ENCODE data around the gene DISC1.
"Not testable (repeated sequence)": the region's sequence is repeated elsewhere in the genome, so short reads cannot be mapped to it uniquely, and the experiment has no call there.

The DISC1 gene

DNA sequence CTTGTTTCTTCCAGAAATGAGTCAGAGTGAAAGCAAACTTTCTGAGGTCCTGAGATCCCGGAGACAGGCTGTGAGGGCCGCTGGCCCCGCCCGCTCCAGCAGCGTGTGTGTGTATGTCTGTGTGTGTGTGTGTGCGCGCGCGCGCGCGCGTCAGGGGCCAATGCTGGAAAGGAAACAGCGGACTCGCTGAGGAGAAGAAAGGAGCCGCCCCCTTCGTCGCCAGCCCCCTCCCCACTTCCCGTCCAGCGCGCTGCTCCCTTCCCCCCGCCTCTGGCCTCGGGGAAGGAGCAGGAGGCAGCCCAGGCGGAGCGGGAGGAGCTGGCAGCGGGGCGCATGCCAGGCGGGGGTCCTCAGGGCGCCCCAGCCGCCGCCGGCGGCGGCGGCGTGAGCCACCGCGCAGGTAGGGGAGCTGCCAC is at the start of gene DISC1:
Gene DISC1 (plus strand): TSS at position 256 of the 416 bp plus-strand sequence. CDS start 78 bp downstream, at position 334.
- DNase-seq (ENCODE audit: low spot score), result peak; percentile 86

DNA sequence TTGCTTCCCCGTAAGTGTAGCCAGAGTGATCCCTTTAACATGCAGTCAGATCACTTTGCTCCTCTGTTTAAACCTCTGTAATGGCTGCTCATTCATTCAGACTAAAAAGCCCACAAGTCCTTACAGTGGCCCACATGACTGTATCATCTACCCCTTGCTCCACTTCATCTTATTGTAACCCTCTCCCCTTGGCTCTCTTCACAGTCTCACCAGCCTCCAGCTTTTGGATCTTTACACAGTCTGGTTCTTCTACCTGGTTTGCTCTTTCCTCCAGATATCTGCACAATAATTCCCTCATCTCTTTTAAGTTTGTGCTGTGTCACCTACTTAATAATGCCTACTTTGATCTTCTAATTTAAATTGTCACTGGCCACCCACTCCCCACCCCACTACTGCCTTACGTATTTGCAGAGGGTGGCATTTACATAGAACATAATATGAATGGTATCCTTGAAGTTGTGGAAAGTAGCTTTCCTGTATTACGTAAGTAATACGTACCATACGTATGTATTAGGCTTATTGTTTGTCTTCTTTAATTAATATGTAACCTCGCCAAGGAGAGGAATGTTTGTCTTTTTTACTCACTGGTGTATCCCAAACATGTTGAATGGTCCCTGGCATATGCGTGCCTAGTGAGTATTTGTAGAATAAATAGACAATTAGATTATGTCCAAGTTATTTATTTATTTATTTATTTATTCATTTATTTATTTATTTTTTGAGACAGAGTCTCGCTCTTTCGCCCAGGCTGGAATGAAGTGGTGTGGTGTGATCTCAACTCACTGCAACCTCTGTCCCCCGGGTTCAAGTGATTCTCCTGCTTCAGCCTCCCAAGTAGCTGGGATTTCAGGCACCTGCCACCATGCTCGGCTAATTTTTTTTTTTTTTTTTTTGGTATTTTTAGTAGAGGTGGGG is 49.5 kb upstream of the DISC1 start:
- no peak for DNase-seq (ENCODE audit: low spot score)

DNA sequence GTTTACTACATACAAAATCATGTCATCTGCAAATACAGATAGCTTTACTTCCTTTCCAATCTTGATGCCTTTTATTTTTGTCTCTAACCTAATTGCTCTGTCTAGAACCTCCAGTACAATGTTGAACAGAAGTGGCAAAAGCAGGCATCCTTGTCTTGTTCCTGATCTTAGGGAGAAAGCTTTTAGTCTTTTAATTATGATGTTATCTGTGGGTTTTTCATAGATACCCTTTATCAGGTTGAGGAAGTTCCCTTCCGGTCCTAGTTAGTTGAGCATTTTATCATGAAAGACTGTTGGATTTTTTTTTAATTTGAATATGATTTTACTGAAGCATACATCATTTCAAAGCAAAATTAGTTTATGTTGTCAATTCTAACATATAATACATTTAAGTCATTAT is 45.7 kb upstream of the DISC1 start:
- no peak for DNase-seq (ENCODE audit: low spot score)

DNA sequence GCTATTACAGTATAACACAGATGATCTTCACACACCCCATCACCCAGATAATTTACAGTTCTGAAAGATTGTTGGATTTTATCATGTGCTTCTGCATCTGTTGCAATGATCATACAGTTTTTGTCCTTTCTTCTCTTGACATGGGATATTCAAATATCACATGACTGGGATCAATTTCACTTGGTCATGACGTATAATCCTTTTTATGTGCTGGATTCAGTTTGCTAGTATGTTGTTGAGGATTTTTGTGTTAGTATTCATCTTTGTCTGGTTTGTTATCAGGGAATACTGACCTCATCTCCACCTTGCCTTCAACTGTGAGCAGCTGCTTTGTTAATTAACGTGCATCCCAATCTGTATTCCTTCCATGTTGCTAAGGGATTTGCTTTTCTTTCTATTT is 44.7 kb upstream of the DISC1 start:
- no peak for DNase-seq (ENCODE audit: low spot score)

DNA sequence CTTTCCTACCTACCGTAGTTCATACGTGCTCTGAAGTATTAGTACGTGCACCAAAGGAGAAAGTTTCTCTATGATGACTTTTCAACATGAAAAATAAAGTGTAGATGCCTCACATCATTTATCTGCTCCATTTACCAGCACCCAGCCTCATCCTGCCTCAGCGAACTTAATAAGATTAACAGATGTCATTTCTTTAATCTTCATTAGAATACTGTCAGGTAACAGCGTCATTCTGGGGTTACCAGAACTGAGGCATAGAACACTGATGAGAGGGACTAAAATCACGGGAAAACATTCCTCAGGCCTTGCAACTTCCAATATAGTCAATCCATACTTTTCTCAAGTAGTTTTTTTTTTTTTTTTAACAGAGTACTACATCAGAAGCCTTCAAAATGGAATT is 43.2 kb upstream of the DISC1 start:
- DNase-seq (ENCODE audit: low spot score), result no peak

DNA sequence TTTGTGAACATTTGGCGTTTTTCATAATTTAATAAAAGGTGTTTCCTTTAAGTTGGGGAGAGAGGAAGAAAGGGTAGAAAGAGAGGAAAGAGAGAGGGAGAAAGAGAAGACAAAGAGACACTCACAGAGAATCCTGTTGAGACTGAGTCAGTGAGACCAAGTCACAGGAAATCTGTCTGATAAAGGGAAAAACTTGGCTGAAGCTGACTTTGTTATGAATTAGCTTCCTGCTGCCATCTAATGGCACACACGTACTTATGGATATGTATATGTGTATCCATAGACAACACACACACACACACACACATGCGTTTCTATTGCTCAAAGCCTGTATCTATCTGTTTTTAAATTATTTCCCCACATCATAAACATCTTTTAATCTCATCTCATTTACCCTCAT is 42.5 kb upstream of the DISC1 start:
- DNase-seq (ENCODE audit: low spot score), result peak; percentile 53

DNA sequence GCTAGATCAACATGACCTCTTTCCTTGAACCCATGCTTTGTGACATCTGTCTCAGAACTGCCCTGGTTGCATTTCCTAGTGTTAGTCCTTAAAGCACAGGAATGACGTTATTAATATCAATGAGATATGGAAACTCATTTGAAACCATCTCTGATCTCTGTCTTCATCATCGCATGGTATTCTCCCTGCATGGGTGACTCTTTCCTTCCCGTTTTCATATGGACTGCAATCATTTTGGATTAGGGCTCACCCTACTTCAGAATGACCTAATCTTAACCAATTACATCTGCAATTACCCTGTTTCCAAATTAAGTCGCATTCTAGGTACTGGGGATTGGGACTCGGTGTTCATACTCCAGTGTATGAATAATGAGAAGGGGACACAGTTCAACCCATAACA is 41.7 kb upstream of the DISC1 start:
- DNase-seq (ENCODE audit: low spot score), result no peak

DNA sequence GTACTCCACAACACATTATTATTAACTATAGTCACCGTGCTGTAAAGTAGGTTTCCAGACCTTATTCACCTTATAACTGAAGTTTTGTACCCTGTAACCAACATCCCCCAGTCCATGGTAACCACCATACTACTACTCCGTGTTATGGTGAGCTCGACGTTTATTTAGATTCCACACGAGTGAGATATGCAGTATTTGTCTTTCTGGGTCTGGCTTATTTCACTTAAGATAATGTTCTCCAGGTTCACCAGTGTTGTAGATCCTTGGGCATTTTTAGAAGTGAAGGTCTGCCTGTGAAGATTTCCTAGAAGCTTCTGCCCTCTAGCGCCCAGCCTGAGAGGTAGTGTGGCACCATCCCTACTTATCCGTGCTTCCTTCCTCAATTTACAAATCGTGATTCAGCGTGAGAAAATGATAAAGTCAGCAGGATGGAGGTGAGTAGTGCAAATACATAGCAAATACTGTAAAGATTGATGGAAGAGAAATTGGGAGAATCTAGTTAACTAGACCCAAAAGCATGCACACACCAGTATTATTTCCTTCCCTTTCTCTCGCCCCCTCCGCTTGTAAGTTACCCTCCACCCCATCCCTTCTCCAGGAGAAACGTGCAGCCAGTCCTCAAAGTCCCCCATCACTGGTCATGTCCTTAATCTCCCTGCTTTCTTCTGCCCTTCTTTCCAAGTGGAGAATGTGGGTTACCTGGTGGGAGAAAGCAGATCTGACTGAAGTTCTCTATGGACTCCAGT is 36.0 kb upstream of the DISC1 start:
- DNase-seq (ENCODE audit: low spot score), result peak; percentile 73

DNA sequence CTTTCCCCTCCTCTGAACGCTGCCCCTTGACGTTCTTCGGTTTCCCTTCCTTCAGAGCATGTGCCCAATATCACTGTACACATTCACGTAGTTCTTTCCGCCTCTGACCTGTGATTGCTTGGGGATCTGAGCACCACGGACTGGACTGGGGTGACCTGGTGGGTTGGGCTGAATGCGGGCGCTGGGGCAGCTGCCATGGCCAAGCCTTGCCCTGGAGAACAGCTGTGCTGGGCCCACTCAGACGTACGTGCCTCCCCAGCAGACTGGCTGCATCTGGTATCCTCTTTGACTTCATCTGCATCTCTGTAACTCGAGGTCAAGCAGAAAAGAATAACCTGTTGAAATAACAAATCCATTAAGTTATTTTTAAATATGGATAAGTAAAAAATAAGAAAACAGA is 35.1 kb upstream of the DISC1 start:
- no peak for DNase-seq (ENCODE audit: low spot score)

DNA sequence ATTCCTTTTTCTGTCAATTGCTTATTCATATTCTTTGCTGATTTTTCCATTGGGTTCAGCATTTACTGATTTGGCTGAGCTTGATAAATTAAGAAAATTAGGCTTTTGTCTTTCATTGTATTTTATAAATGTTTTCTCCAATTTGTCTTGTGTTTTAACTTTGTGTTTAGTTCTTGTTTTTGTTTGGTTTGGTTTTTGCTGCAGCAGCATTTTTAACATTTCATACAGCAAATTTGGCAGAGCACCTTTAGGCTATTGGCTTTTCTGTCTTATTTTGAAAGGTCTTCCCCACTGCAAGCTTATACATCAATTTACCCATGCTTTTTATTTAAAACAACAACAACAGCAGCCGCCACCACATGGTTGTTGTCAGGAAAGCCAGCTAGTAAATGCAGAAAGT is 33.8 kb upstream of the DISC1 start:
- no peak for DNase-seq (ENCODE audit: low spot score)

DNA sequence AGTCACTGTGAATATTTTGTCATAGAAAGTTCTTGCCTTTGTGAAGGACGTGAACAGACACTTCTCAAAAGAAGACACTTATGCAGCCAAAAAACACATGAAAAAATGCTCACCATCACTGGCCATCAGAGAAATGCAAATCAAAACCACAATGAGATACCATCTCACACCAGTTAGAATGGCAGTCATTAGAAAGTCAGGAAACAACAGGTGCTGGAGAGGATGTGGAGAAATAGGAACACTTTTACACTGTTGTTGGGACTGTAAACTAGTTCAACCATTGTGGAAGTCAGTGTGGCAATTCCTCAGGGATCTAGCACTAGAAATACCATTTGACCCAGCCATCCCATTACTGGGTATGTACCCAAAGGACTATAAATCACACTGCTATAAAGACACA is 33.3 kb upstream of the DISC1 start:
- not testable (repeated sequence) for DNase-seq (ENCODE audit: low spot score)

DNA sequence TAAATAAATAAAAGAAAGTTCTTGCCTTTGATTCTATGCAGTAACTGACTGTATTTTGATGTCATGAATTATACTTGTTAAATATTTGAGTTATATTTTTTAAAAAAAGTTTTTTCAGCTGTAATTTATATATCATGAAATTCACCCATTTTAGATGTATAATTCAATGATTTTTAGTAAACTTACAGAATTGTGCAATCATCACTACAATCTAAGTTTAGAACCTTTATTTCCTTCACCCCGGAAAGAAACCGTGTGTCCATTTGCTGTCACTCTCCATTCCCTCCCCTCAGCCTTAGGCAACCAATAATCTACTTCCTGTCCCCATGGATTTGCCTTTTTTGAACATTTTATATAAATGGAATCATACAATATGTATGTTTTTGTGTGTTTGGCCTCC is 32.5 kb upstream of the DISC1 start:
- no peak for DNase-seq (ENCODE audit: low spot score)

DNA sequence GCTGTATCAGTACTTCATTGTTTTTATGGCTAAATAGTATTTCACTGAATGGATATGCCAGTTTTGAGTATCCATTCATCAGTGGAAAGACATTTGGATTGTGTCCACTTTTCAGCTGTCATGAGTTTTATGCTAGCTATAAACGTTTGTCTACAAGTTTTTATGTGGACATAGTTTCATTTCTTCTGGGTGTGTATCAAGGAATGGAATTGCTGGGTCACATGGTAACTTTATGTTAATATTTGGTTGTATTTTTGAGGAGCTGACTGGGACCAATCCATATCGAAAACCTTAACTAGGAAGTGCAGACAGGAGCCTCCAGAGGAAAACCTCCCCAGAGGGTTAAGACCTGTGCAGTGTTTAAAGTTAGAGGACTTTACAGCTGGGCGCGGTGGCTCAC is 31.8 kb upstream of the DISC1 start:
- no peak for DNase-seq (ENCODE audit: low spot score)

DNA sequence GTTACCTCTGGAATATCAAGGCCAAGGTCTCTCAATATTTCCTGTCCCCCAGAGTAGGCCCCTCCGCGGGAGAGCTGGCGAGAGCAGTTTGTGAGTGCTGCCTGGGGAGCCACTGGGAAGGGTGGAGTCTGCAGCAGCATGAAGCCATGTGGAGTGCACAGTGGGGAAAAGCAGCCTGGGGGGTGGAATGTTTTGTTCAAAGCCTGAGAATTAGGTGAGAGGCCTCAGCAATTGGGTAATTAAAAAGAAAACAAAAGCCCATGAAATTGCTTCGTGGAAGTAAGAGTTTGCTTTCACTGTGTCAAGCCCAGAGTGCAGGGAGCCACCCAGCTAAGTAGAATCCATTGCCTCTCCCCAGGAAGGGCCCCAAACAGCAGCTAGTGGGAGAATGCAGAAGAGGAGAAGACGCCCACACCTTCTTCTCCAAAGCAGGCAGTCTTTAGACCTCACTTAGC is 30.2 kb upstream of the DISC1 start:
- DNase-seq (ENCODE audit: low spot score), result no peak

DNA sequence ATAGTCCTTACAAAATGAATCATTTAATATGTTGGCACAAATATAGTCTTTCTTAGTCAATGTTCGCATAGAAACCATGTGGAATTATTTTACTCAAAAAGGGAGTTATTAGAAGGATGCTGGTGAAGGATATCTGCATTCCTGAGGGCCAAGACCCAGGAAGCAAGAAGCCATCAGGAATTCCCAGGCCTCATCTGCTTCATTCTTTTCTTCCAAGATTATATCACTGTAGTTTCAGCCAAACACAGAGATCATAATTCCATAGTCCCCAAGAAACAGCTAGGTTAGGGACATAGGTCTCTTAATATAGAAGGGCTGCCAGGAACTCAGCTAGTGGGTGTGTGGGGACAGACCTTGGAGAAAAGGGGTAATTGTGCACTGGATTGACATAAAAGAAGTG is 28.6 kb upstream of the DISC1 start:
- DNase-seq (ENCODE audit: low spot score), result no peak

DNA sequence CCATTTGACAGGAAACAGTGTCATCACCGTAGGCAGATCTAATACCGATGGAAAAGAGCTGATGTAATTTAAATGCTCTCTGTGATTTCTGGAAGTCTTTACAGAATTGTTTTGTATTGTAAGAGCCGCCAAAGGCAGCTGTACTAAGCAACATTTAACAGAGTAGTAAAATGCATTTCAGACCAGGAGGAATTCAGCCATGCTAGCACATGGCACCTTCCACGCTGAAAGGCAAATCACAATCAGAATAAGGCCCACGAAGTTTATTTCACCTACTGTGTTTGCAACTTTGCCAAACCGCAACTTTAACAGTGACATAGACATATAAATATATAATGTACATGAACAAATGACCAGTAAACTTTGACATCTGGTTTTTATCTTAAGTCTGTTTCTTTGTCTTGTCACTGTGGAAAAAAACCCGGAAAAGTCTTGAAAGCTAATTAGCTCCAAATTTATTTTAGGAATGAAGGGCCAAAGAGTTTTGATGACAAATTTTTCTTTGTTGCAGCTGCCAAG is 26.1 kb upstream of the DISC1 start:
- no peak for DNase-seq (ENCODE audit: low spot score)

DNA sequence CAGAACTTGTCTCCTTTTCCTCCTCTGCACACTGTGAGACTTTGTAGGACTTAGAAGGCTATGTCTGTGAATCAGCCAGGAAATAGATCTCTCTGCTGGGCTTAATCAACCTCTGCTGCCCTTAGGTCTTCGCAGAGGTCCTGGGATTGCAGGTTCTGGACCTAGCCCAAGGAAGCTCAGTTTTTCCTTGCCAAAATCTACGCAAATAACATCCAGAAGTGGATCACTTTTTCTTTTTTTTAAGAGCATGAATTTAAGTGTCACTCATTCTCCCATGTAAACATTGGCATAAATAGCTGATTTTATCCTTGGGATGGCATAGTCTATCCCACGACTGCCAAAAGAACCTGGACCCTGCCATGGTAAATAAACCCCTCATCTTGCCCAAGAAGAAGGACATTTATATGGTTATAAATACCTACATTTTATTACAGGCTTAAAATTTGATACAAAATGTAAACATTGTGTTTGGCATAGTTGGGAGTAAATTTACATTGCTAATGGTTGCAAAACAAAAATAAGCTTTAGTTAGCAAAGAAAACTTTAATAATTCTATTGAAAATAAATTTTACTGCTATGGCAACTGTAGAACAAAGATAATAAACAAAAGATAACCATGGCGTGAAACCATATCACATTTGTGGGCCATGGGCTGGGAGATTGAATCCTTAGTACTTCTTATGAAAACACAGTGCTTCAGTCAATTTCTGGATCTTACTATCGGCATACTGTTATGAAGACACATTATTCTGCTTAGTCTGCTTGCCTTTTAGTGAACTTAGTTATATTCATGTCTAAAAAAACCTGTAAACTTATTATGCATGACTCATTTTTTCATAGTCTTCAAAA is 24.5 kb upstream of the DISC1 start:
- no peak for DNase-seq (ENCODE audit: low spot score)

DNA sequence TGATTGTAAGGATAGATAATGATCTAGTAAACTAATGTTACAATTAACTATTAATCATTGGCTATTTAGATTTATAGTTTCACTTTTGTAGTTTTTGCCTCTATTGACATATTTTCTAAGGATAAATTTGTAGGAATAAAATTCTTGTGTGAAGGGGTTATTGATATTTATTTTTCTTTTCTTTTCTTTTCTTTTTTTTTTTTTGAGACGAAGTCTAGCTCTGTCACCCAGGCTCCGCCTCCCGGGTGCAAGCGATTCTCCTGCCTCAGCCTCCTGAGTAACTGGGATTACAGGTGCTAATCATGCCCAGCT is 24.0 kb upstream of the DISC1 start:
- DNase-seq (ENCODE audit: low spot score), result no peak

DNA sequence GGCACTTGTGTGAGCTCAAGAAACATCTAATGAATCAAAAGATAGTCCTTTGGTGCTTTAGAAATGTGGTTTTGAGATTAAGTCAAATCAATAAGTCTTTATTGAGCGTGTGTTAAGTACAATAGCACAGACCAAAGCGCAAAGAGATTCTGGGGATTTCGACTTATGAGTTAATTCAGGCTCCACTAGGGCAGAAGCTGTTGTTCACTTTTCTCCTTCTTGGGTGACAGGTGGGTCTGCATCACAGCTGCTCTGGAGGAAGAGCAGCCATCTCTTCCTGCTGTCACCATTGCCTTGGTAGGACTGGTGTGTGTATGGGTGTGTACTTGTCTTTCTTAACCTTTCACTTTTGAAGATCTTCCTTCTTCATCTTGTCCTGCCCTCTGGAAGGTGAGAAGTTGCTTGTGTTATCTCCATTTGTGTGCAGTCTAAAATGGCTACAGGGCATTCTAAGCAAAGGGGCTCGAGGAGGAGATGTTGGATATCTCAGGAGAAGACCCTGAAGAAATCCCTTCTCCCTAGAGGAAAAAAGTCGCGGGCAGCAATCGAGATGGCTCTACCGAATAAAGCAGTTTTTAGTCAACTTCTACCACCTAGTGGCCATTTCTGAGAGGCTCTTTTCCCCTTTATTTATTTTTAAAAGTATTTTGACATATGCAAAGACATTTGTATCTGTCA is 22.9 kb upstream of the DISC1 start:
- DNase-seq (ENCODE audit: low spot score), result peak; percentile 76

DNA sequence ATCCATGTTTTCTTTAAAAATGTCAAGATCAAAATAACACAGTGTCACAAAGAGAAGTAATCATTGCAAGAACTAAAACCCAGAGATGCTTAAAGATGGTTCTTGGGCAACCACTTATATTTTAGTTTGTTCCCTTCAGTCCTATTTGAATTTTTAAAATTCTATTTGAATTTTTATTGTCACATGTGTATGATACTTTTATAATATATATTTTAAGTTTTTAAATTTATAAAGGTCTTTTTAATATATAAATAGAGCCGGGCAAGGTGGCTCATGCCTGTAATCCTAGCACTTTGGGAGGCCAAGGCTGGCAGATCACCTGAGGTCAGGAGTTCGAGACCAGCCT is 22.3 kb upstream of the DISC1 start:
- no peak for DNase-seq (ENCODE audit: low spot score)

DNA sequence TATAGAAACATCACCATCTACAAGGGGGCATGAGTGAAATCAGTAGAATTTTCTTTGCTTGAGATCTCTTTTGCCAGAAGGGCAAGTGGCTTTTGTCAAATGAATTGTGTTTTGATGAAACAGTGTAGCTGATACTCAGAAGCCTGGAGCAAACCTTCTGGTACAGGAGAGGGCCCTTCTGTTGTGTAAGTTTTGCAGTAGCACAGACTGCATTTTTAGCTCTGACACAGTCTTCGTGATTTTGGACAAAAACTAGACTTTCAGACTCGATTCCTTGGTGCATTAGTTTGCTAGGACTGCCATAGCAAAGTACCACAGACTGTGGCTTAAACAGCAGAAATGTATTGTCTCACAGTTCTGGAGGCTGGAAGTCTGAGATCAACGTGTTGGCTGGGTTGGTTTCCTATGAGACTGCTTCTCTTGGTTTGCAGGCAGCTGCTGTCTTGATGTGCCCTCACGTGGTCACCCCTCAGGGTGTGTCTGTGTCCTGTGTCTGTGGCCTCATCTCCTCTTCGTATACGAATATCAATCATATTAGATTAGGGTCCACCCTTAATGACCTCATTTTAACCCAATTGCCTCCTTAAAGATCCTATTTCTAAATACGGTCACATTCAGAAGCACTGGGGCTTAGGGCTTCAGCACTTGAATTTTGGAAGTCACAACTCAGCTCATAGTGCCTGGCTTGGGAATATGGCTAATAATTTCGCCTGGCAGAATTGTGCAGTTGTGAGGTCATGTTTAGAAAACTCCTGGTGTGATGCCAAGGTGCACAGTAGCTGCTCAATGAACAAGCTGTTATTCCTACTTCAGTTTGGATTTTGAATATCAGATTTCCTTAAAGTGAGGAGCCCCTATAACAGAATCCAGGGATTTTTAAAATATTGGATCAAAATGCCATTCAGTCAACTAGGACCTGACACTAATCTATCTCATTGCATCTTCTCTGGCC is 21.2 kb upstream of the DISC1 start:
- DNase-seq (ENCODE audit: low spot score), result no peak

Data from D341Med (cell line).